ENCODE data around the gene DDX60.

DDX60 gene

DNA sequence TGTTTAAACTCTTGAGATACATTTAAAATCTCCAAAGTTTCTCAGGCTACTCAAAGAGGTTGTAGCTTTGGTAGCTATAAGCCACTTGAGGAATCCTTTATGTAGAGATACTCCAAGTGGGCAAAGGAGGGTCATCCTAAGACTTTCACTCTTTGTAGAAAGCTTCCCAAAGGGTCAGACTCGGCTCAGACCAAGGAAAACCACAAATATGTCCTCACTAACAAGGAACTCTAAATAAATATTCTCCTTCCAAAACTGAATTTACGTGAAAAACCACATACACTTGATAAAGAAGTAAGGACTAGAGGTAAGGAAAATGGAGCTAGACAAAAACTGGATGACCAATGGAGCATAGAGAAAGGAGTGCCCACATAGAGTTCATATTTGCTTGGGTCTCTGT is 41.7 kb upstream of the DDX60 start:
- no peak overlapping the region for H3K27ac ChIP-seq (ENCODE audit: poor library complexity, severe bottlenecking)
- no peaks in the 10 kb centered on the region for H3K9me3 ChIP-seq (ENCODE audit: severe bottlenecking)
- H3K36me3 ChIP-seq (ENCODE audit: low read depth), result peaks cover 7% of the 10 kb centered on the region
- DNase-seq (ENCODE audit: low spot score) (no peak), ATAC-seq (ENCODE audit: low read depth) (no peak)
- no peaks in the 10 kb centered on the region for H3K27me3 ChIP-seq (ENCODE audit: insufficient read depth, poor library complexity, severe bottlenecking)
- H3K4me3 ChIP-seq (ENCODE audit: severe bottlenecking), result no peak overlapping the region
- TF ChIP-seq CTCF (IDR thresholded peaks at IDR 0.05; ENCODE audit: poor library complexity, severe bottlenecking), result no peak
- H3K4me1 ChIP-seq (ENCODE audit: insufficient read depth, poor library complexity, severe bottlenecking), result peaks cover 2% of the 10 kb centered on the region

- Histone ChIP-seq H3K4me1 (ENCODE audit: insufficient read depth, poor library complexity, severe bottlenecking) (no peaks in the 10 kb centered on the region), H3K36me3 (ENCODE audit: low read depth) (peaks cover 7% of the 10 kb centered on the region), H3K9me3 (ENCODE audit: severe bottlenecking) (no peaks in the 10 kb centered on the region), H3K4me3 (ENCODE audit: severe bottlenecking) (no peak overlapping the region), H3K27ac (ENCODE audit: poor library complexity, severe bottlenecking) (no peak overlapping the region), H3K27me3 (ENCODE audit: insufficient read depth, poor library complexity, severe bottlenecking) (no peaks in the 10 kb centered on the region)
- DNase-seq (ENCODE audit: low spot score), result no peak
- no peak for TF ChIP-seq CTCF (IDR thresholded peaks at IDR 0.05; ENCODE audit: poor library complexity, severe bottlenecking)
- no peak for ATAC-seq (ENCODE audit: low read depth)
Measured at GRCh38 chr4:168357941-168358340, 39.4 kb upstream of the DDX60 start.

DNA sequence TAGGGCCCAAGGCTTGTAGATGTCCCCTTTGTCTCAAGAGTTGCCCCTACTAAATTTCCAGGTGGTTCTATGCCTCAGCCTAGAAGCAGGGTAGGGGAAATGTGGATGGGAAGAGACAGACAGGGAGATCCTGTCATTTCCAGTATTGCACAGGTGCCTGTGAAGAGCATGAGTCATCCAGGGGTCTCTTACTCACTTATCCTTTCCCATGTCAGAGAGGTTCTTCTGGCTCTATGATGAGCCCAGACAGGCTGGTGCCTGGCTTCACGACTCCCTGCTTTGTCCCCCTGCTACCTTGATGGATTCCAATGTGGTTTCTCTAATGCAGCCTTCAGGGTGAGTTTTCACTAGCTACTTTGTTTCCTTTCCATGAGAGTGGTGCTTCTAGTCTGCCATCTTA is 35.2 kb upstream of the DDX60 start:
- no peaks in the 10 kb centered on the region for H3K27me3 ChIP-seq (ENCODE audit: insufficient read depth, poor library complexity, severe bottlenecking)
- ATAC-seq (ENCODE audit: low read depth), result no peak; the same call in 2 of the 3 replicates
- H3K4me3 ChIP-seq (ENCODE audit: severe bottlenecking), result no peak overlapping the region
- peaks cover 7% of the 10 kb centered on the region for H3K36me3 ChIP-seq (ENCODE audit: low read depth)
- H3K9me3 ChIP-seq (ENCODE audit: severe bottlenecking), result no peaks in the 10 kb centered on the region
- TF ChIP-seq CTCF (IDR thresholded peaks at IDR 0.05; ENCODE audit: poor library complexity, severe bottlenecking), result no peak
- no peak overlapping the region for H3K27ac ChIP-seq (ENCODE audit: poor library complexity, severe bottlenecking)
- DNase-seq (ENCODE audit: low spot score), result no peak
- H3K4me1 ChIP-seq (ENCODE audit: insufficient read depth, poor library complexity, severe bottlenecking), result no peaks in the 10 kb centered on the region

- no peaks in the 10 kb centered on the region for H3K27me3 ChIP-seq (ENCODE audit: insufficient read depth, poor library complexity, severe bottlenecking)
- H3K4me1 ChIP-seq (ENCODE audit: insufficient read depth, poor library complexity, severe bottlenecking), result no peaks in the 10 kb centered on the region
- no peak for ATAC-seq (ENCODE audit: low read depth)
- H3K4me3 ChIP-seq (ENCODE audit: severe bottlenecking), result no peak overlapping the region
- no peak overlapping the region for H3K27ac ChIP-seq (ENCODE audit: poor library complexity, severe bottlenecking)
- no peaks in the 10 kb centered on the region for H3K36me3 ChIP-seq (ENCODE audit: low read depth)
- TF ChIP-seq CTCF (IDR thresholded peaks at IDR 0.05; ENCODE audit: poor library complexity, severe bottlenecking), result no peak
- H3K9me3 ChIP-seq (ENCODE audit: severe bottlenecking), result no peaks in the 10 kb centered on the region
- no peak for DNase-seq (ENCODE audit: low spot score)
Measured at GRCh38 chr4:168337550-168337940, 19.0 kb upstream of the DDX60 start.

DNA sequence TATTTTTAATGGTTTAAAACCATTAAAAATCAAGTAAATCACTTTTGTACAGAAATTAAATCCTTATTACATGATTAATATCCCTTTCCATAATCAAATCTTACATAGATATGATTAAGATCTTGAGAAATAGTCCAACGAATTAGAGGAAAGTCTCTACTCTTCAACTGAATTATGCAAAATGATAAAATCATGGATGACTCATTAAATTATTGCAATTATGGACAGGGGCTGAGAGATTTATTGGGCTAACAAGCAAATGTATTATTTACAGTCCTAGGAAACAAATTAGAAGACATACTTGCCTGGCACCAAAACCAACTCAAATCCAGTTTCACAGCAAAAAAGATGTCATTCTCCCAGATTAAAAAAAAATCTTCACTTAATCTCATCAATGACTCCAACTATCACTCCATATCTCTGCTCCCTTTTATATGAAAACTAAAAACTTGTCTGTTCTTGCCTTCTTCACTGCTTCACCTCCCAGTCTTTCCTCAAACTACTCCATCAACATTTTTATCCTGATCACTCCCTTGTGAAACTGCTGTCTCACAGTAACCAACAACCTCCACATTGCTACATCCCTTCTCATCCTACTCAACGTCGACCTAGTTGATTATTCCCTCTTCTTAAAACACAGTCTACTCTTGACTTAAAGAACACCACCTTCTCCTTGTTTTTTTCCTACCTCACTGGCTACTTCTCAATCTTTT is 18.4 kb upstream of the DDX60 start:
- Histone ChIP-seq H3K4me3 (ENCODE audit: severe bottlenecking) (no peak overlapping the region), H3K4me1 (ENCODE audit: insufficient read depth, poor library complexity, severe bottlenecking) (no peaks in the 10 kb centered on the region), H3K27ac (ENCODE audit: poor library complexity, severe bottlenecking) (no peak overlapping the region), H3K27me3 (ENCODE audit: insufficient read depth, poor library complexity, severe bottlenecking) (no peaks in the 10 kb centered on the region), H3K9me3 (ENCODE audit: severe bottlenecking) (no peaks in the 10 kb centered on the region), H3K36me3 (ENCODE audit: low read depth) (no peaks in the 10 kb centered on the region)
- DNase-seq (ENCODE audit: low spot score) (no peak), ATAC-seq (ENCODE audit: low read depth) (no peak)
- no peak for TF ChIP-seq CTCF (IDR thresholded peaks at IDR 0.05; ENCODE audit: poor library complexity, severe bottlenecking)

Measured in RWPE2 (cell line).